ENCODE measurements around the gene ZNF524. TPM values are rescaled to one million over a fixed set of nuclear protein-coding genes. Genes with fewer than 3 reads are reported as not detected.
"Not testable (repeated sequence)": the region's sequence is repeated elsewhere in the genome, so short reads cannot be mapped to it uniquely, and the experiment has no call there.

ZNF524 gene, protein sequence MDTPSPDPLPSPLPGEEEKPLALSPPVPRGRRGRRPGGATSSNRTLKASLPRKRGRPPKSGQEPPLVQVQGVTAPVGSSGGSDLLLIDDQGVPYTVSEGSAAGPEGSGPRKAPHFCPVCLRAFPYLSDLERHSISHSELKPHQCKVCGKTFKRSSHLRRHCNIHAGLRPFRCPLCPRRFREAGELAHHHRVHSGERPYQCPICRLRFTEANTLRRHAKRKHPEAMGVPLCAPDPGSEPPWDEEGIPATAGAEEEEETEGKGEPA
- 15.5 and 31.0 TPM in 2 replicates for total RNA-seq (2014; rRNA removed; shearing (Covaris generic); ENCODE audit: low replicate concordance)

DNA sequence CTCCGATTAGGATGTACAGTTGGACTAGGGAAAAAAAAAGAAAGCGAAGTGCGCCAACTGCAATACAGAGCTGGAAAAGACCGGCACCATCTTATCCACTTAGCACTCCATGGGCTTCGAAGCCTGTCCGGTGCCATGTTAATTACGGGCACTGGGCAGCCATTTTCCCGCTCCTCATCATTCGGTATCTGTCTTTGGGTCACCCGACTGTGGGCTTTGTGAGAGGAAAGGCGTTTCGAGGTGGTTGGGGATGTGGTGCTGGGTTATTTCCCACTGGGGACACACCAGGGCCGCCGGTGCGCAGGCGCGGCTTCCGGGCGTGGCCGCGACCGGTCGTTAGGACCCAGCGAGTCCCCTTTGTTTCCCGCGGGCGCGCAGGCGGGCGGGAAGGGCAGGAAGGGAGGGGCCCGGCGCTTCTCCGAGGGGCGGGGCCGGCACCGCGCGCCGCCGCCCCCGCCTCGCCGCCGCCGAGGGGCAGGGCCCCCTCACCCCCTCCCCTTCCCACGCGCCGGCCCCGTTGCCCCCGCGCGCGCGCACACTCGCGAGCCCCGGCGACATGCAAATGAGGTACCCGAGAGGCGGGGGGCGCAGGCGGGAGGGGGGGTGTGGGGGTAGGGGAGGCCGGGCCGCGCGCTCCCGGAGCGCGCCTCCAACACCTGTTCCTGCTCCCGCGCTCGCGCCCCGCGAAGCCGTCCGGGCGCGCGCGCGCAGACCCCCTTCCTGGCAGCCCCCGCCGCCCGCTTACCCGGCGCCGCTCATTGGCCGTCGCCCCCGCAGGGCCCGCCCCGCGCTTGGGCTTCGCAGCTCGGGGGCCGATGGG, at the start of gene ZNF524:
Gene ZNF524 (plus strand): TSS at position 447 of the 820 bp plus-strand sequence. CDS start 1,825 bp downstream, outside the sequence.
- no peak for DNase-seq (ENCODE audit: low read depth)
- in situ Hi-C loops (cut with HindIII; ENCODE audit: low pct_unique_long_range_greater_than_20kb, low sequenced_read_pairs): no loop called here

DNA sequence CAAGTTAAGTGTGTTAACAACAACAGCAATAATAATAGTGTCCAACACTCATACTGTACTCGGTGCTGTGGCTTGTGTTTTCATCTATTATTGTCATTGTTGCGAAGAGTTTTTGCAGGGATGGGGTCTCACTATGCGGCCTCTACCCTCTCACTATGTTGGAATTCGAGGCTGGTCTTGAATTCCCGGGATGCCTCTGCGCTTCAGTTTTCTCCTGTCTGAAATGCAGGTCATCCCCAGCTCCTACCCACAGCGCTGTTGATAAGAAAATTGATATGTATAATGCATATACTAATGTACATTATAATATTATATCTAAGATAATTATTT, 49.8 kb upstream of the ZNF524 start:
- in situ Hi-C loops (cut with HindIII; ENCODE audit: low pct_unique_long_range_greater_than_20kb, low sequenced_read_pairs): no loop called here
- DNase-seq (ENCODE audit: low read depth): no peak

DNA sequence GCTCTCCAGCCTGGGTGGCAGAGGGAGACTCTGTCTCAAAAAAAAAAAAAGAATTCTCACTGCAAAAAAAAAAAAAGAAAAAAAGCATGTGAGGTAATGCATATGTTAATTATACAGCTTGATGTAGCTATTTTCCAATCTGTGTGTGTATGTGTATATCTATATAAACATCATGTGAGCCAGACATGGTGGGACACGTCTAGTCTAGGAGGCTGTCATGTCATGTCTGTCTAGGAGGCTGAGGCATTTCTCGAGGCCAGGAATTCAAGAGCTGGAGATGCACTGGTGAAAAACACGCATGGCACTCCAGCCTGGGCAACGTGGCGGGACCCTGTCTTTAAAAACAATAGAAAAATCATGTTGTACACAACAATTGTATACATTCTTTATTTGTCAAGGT, 47.9 kb upstream of the ZNF524 start:
- no peak for DNase-seq (ENCODE audit: low read depth)
- in situ Hi-C loops (cut with HindIII; ENCODE audit: low pct_unique_long_range_greater_than_20kb, low sequenced_read_pairs): no loop called here

DNA sequence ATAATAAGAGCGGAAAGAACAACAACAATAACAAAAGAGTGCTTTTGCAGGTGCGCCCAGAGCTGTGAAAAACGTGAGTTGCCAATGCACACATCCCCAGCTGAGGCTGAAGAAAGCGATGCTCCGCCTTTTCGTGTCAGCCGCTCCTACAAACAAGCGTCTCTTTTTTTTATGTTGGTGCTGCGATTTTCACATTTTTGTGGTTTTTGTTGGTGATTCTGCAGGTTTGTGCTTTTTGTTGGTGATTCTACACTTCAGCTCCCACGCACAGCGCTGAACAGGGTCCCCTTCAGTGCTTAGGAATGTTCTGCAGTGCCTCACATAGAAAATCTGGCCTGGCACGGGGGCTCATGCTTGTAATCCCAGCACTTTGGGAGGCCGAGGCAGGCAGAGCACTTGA, 47.5 kb upstream of the ZNF524 start:
- in situ Hi-C loops (cut with HindIII; ENCODE audit: low pct_unique_long_range_greater_than_20kb, low sequenced_read_pairs): no loop called here
- peak; percentile 60 for DNase-seq (ENCODE audit: low read depth)

DNA sequence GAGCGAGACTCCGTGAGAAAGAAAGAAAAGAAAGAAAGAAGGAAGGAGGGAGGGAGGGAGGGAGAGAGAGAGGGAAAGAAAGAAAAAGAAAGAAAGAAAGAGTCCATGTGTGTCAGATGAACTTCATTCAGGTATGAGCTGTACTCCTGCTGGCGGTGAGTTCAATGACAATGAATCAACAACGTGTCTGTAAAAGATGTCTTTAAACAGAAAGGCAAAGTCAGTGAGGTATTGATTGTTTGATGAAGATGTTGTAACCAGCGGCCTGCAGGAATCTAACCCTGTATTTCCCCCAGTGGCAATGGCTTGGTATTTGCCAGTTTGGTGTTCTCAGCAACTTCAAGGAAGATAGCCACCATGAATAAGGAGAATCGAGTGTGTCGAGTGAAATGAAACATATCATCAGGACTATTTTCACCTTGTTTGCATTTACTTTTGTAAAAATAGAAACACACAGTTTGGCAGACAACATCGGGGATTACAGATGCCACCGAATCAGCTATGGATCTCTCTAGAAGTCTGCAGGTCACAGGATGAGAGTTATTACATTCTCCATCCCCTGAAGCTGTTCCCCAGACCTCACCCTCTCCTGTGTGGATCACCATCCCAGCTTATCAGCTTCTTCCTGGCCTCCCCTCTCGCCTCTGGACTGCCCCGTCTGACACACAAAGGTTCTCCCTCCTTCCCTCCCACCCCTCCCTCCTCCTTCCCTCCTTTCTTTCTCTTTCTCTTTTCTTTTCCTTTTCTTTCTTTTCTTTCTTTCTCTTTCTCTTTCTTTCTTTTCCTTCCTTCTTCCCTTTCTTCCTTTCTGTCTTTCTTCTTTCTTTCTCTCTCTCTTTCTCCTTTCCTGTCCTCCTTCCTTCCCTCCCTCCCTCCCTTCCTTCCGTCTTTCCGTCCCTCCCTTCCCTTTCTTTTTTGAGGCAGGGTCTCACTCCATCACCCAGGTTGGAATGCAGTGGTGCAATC, 46.6 kb upstream of the ZNF524 start:
- in situ Hi-C loops (cut with HindIII; ENCODE audit: low pct_unique_long_range_greater_than_20kb, low sequenced_read_pairs): no loop called here
- no peak for DNase-seq (ENCODE audit: low read depth)

DNA sequence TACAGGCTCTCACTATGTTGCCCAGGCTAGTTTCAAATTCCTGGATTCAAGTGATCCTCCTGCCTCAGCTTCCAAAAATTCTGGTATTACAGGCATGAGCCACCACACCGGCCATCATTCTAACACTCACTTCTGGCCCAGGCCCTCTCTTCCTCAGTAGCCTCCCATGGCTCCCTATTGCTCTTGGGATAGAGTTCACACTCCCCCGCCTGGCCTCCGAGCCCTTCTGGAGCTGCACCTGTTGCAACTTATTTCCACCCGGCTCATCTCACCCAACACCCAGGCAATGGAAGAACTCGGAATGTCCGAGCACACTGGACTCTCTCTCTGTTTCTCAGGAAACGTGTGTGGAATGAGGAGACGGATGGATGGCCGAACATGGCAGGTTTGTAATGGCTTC, 45.8 kb upstream of the ZNF524 start:
- in situ Hi-C loops (cut with HindIII; ENCODE audit: low pct_unique_long_range_greater_than_20kb, low sequenced_read_pairs): no loop called here

DNA sequence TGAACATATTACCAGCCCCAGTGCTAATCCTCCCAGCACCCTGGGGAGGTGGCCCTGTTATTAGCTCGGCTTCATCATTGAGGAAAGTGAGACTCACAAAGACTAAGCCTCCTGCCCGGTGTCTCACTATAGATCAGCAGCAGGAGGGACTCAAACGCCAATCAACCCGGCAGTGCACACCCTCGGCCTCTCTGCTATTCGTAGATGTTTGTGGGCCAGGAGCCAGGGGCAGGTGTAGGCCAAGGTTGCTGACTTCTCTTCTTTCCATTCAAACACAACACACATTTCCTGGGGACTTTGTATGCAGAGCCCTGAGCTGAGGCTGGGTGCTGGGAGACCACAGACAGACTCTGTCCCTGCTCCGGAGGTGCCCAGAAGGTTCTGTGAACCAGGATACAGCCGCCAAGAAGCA, 45.3 kb upstream of the ZNF524 start:
- in situ Hi-C loops (cut with HindIII; ENCODE audit: low pct_unique_long_range_greater_than_20kb, low sequenced_read_pairs): no loop called here
- no peak for DNase-seq (ENCODE audit: low read depth)

More for the DNA sequence above, 45.8 kb upstream of the ZNF524 start:
- DNase-seq (ENCODE audit: low read depth): no peak

DNA sequence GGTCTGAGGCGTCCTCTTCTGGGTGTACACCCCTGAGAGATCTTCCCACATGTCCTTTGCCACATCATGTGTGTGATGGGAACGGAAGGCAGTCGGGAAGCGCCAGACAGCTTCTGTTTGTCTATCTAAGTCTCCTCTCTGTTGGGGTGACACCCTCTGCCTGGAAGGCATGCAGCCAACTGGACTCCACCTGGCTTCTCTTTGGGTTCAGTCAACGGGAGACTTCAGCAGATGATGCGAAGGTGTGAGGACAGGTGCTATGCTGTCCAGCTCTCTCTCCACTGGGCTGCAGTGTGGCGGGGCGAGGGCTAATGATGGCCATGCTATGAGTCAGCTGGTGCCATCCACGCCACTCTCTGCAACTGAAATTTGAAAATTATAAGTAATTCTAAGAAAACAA, 40.4 kb upstream of the ZNF524 start:
- in situ Hi-C loops (cut with HindIII; ENCODE audit: low pct_unique_long_range_greater_than_20kb, low sequenced_read_pairs): no loop called here
- no peak for DNase-seq (ENCODE audit: low read depth)

DNA sequence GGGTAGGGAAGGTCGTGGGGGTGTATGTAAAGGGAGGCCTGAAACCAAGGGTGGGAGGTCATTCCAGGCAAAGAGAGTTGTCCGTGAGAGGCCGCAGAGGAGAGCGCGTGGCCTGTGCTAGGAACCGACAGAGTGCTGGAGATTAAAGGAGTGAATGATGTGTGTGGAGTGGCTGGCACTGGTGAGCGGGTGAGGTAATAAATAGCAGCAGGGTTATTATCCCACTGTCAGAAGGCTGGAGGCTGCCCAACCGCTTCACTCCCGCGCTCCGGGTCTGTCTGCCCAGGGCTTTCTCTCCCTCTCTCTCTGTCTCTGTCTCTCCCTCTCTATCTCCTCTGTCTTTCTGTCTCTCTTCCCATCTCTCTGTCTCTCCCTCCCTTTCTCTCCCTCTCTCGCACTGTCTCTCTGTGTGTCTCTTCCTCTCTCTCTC, 36.8 kb upstream of the ZNF524 start:
- DNase-seq (ENCODE audit: low read depth): no peak
- in situ Hi-C loops (cut with HindIII; ENCODE audit: low pct_unique_long_range_greater_than_20kb, low sequenced_read_pairs): no loop called here

DNA sequence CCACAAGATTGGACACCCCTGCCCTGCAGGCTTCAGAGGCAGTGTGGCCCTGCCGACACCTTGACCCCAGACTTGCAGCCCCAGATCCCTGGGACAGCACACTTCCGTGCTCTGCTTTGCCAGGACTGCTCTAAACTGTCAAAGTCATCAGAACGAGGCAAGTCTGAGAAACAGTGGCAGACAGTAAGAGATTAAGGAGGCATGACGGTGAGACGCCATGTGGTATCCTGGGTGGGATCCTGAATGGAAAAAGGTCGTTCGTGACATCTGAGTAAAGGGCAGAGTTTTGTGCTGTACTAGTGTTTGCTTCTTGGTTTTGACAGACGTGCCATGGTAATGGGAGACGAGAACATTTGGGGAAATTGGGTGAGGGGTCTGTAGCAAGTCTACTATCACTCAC, 33.3 kb upstream of the ZNF524 start:
- in situ Hi-C loops (cut with HindIII; ENCODE audit: low pct_unique_long_range_greater_than_20kb, low sequenced_read_pairs): no loop called here
- DNase-seq (ENCODE audit: low read depth): no peak

DNA sequence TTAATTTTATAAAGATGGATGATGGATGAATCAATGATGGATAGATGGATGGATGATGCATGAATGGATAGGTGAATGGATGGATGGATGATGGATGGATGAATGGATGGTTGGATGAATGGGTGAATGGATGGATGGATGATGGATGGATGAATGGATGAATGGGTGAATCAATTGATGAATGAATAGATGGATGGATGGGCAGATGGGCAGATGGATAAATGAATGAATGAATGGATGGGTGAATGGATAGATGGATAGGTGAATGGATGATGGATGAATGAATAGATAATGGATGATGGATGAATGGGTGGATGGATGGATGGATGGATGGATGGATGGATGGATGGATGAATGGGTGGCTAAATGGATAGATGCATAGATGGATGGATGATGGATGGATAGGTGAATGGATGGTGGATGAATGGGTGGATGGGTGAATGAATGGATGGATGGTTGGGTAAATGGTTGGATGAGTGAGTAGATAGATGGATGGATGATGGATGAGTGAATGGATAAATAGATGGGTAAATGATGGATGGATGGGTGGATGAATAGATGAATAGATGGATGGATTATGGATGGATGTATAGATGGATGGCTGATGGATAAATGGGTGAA, 32.3 kb upstream of the ZNF524 start:
- DNase-seq (ENCODE audit: low read depth): no peak
- in situ Hi-C loops (cut with HindIII; ENCODE audit: low pct_unique_long_range_greater_than_20kb, low sequenced_read_pairs): no loop called here

DNA sequence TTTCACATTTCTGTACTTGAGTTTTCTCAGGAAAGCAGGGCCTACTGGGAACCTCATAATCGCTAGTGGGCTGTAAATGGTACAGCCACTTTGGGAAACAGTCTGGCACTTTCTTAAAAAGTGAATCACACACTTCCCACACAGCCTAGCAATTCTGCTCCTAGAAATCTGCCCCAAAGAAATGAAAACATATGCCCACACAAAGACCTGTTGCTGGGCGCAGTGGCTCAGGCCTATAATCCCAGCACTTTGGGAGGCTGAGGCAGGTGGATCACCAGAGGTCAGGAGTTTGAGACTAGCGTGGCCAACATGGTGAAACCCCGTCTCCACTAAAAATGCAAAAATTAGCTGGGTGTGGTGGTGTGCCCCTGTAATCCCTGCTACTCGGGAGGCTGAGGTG, 30.6 kb upstream of the ZNF524 start:
- in situ Hi-C loops (cut with HindIII; ENCODE audit: low pct_unique_long_range_greater_than_20kb, low sequenced_read_pairs); DNase-seq (ENCODE audit: low read depth): not testable (repeated sequence)

DNA sequence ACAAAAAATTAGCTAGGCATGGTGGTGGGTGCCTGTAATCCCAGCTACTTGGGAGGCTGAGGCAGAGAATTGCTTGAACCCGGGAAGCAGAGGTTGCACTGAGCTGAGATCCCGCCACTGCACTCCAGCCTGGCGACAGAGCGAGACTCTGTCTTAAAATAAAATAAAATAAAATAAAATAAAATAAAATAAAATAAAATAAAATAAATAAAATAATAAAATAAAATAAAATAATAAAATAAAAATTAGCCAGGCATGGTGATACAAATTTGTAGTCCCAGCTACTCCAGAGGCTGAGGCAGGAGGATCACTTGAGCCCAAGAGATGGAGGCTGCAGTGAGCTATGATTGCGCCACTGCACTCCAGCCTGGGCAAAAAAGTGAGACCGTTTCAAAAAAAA, 26.2 kb upstream of the ZNF524 start:
- DNase-seq (ENCODE audit: low read depth); in situ Hi-C loops (cut with HindIII; ENCODE audit: low pct_unique_long_range_greater_than_20kb, low sequenced_read_pairs): not testable (repeated sequence)

DNA sequence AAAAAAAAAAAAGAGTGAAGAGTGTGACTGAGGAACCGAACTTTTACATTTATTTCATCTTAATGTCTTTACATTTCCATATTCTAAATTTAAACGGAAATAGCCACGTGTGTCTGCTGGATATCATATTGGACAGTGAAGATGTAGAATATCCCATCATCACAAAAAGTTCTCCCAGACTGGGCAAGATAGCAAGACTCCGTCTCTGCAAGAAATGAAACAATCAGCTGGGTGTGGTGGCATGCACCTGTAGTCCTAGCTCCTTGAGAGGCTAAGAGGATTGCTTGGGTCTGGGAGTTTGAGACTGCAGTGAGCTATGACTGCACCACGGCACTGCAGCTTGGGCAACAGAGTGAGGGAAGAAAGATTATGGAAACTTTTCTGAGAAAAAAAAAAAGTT, 23.3 kb upstream of the ZNF524 start:
- no peak for DNase-seq (ENCODE audit: low read depth)
- in situ Hi-C loops (cut with HindIII; ENCODE audit: low pct_unique_long_range_greater_than_20kb, low sequenced_read_pairs): no loop called here

DNA sequence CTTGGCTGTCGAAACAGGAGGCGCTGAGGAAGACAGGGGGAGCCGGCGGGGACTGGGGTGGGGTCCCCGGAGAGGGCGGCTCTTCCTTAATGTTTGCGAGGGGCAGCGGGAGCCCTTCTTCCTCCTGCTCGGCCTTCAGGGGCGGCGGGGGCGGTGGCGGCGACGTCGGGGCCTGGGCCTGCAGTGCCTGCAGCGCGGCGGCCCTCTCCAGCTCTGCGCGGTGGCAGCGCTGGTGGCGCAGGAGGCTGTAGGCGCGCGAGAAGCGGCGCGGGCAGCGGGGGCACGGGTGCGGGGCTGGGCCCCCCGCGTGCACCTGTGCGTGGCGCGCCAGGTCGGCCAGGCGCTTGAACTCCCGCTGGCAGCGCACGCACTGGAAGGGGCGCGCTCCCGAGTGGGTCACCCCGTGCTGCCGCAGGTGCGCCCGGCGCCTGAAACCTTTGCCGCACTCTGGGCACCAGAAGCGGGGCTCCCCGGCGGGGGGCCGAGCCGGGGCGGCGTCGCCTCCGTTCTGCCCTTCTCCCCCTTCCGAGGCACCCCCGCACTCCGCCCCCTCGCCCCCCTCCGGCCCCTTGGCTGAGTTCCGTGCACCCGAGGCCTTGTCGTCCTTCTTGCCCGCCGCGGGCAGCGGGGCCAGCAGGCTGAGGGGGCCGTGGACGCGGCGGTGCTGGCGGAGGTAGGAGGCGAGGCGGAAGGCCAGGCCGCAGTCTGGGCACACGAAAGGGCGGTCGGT, 21.9 kb upstream of the ZNF524 start:
- in situ Hi-C loops (cut with HindIII; ENCODE audit: low pct_unique_long_range_greater_than_20kb, low sequenced_read_pairs): no loop called here
- DNase-seq (ENCODE audit: low read depth): no peak

DNA sequence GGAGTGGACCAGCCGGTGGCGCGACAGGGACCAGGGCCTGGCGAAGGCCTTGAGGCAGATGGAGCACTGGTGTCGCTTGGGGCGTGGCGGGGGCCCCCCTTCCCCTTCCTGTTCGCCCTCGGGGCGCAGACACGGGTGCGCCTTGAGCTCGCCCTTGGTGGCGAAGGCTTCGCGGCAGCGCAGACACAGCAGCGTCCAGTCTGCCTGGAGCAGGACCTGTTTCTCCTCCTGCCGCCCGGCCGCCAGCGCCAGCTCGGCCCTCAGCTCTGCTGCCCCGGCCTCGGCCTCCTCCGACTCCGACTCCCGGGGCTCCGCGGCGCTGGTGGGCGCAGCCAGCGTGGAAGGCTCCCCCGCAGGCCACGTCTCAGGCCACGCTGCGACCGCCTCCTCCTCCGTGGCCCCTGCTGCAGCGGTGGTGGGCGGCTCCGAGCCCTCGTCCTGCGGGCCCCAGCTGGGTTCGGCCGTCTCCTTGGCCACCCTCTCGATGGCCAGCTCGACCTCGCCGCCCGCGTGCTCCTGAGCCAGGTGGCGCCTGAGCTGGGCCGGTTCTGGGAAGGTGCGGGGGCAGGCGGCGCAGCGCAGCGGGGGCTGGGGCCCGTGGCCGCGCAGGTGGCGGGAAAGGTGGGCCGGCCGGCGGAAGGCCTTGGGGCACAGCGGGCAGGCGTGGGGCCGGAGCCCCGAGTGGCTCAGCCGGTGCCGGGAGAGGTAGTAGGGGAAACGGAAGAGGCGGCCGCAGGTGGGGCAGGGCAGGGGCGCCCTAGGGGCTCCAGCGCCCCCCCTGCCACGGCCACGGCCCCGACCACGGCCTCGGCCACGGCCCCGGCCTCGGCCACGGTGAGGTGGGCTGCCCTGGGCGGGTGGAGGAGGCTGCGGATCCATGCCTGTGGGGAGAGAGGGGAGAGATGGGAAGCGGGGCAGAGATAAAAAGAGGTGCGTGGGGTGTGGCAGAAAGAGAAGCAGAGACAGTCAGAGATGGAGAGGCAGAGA, 21.0 kb upstream of the ZNF524 start:
- no peak for DNase-seq (ENCODE audit: low read depth)
- in situ Hi-C loops (cut with HindIII; ENCODE audit: low pct_unique_long_range_greater_than_20kb, low sequenced_read_pairs): no loop called here
